ENCODE measurements around the gene TMC6. TPM values are rescaled to one million over a fixed set of nuclear protein-coding genes. Genes with fewer than 3 reads are reported as not detected.

Gene TMC6
- total and polyA plus RNA-seq, 2 of the 13 experiments (the other 11 are each of a cell fraction or from before 2014, with no cell fraction given), result 48.4 to 99.1 TPM

DNA sequence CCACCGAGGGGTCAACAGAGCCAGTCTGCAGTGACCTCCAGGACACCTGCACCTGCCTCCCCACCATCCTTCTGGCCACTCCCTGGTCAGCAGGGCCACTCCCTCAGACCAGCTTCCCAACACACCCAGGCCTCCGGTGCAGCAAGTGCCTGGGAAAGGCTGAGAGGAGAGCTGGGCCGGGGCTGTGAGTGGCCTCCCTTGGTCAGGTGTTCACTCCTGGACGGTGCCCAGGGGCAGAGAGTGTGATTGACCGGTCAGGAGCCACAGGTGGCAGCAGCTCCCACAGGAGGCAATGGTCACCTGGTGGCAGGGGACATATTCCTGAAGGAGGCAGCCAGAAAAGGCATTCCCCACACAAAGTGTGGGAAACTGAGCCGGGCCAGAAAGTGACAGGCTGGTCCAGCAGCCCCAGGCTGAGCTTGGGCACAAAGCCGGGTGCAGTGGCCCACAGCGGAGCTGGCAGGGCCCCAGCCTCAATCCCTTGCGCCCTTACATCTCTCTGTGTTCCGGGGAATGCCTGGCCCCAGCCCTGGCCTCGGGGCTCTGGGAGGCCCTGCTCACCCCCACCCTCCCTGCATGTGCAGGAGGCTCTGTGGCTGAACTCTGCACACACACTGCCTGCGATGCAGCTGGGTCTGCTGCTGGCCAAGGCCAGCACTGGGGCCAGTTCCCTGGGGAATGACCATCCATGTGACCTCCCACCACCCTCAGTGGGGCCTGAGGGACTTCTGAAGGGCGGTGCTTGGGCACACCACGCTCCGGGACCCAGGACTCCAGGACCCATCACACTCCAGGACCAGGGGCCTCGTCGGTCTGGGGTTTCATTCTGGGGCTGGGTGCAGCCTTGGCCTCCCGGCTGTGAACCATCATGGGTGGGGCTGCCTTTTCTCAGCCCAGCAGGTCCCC is 16.4 kb upstream of the TMC6 start (continued):
- TF ChIP-seq, protein P1, sequence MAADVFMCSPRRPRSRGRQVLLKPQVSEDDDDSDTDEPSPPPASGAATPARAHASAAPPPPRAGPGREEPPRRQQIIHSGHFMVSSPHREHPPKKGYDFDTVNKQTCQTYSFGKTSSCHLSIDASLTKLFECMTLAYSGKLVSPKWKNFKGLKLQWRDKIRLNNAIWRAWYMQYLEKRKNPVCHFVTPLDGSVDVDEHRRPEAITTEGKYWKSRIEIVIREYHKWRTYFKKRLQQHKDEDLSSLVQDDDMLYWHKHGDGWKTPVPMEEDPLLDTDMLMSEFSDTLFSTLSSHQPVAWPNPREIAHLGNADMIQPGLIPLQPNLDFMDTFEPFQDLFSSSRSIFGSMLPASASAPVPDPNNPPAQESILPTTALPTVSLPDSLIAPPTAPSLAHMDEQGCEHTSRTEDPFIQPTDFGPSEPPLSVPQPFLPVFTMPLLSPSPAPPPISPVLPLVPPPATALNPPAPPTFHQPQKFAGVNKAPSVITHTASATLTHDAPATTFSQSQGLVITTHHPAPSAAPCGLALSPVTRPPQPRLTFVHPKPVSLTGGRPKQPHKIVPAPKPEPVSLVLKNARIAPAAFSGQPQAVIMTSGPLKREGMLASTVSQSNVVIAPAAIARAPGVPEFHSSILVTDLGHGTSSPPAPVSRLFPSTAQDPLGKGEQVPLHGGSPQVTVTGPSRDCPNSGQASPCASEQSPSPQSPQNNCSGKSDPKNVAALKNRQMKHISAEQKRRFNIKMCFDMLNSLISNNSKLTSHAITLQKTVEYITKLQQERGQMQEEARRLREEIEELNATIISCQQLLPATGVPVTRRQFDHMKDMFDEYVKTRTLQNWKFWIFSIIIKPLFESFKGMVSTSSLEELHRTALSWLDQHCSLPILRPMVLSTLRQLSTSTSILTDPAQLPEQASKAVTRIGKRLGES (CRISPR knock-in tag; IDR thresholded peaks at IDR 0.05; ENCODE audit: borderline replicate concordance), result no peak
- TF ChIP-seq STAT5B (CRISPR knock-in tag; IDR thresholded peaks at IDR 0.05), result peak; percentile 72; the same call in 1 of the 2 replicates
- TF ChIP-seq ZFP37 (CRISPR knock-in tag; IDR thresholded peaks at IDR 0.05; ENCODE audit: borderline replicate concordance), result peak; percentile 94; the same call in 1 of the 2 replicates
- no peak for TF ChIP-seq ZNF282 (IDR thresholded peaks at IDR 0.05; ENCODE audit: partially characterized antibody)
- TF ChIP-seq TBL1XR1 (IDR thresholded peaks at IDR 0.05; ENCODE audit: borderline replicate concordance, low read length, partially characterized antibody), result no peak
- no peak for TF ChIP-seq FOXM1 (CRISPR knock-in tag; IDR thresholded peaks at IDR 0.05)

DNA sequence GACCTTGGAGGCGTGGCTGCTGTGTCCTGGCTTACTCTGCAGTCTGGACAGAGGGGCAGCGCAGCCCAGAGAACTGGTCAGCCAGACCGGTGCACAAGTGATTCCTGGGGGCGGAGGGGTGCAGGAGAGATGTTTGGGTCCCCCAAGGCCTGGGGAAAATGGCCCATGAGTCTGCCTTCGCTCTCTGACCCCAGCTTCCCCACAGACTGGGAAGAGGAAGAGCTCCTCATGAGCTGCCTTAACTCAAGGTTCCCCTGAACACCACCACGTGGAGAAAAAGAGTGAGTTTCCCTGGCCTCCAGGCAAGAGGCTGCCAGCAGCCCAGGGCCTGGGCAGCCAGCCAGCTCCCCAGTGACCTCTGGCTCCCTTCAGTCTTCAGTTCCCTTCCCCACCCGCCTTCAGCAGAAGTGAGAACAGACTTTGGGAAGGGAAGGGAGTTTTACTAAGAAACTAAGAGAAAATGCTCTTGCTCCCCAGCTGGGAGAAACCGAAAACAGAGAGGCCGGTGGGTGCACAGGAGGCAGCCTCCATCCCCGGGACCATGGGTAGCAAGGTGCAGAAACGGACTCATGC is 15.7 kb upstream of the TMC6 start:
- Histone ChIP-seq H3K4me3 (replicated peaks in 1 of 3; ENCODE audit: insufficient read depth in 1 of 3, low read depth in 2 of 3, low read length in 3 of 3) (peak overlapping the region in 1 of 3 experiments; percentile 65; a peak in 1 of 6 replicates), H3K9me3 (ENCODE audit: low read length) (no peaks in the 10 kb centered on the region), H3K4me2 (ENCODE audit: low read depth, low read length) (peak overlapping the region; percentile 78), H3K9ac (ENCODE audit: insufficient read depth, low read depth, low read length) (0 out of 2 replicates have a peak overlapping the region, but pooled peaks have one; percentile 10), H3K4me1 (ENCODE audit: insufficient read depth, low read length) (peaks cover 90% of the 10 kb centered on the region), H3K27me3 (ENCODE audit: control insufficient read depth in 1 of 2, insufficient read depth in 2 of 2, low read length in 2 of 2) (peaks cover 9 to 26% of the 10 kb centered on the region in 2 experiments; a peak in 4 of 5 replicates), H2AFZ (ENCODE audit: low read length) (no peak overlapping the region), H4K20me1 (ENCODE audit: insufficient read depth, low read length) (no peaks in the 10 kb centered on the region), H3K79me2 (ENCODE audit: insufficient read depth, low read length) (no peaks in the 10 kb centered on the region), H3K36me3 (replicated peaks in 1 of 2; ENCODE audit: control insufficient read depth in 1 of 2, insufficient read depth in 2 of 2, low read length in 2 of 2) (no peaks in the 10 kb centered on the region), H3K27ac (ENCODE audit: extremely low read length, insufficient read depth, low read length) (no peak overlapping the region)
- WGBS (ENCODE audit: low lambda C conversion rate), result 18% methylated on average over 9 of the region's 11 CpGs
- no TSS peak for BruUV-seq (replicated peaks)
- peak; percentile 54 for FAIRE-seq
- in situ Hi-C loops (cut with HindIII; ENCODE audit: extremely low pct_ligation_motif_present, low pct_unique_long_range_greater_than_20kb) (no loop called here), intact Hi-C loops (cut with micrococcal nuclease; ENCODE audit: unreplicated experiment) (loop anchor here (5.0 kb wide), 2 partner anchors 698 to 783 kb away; partner anchors contain the start of genes TIMP2 and USP36)
- DNase-seq (ENCODE audit: low spot score), result no peak
- ChIA-PET CTCF (ENCODE audit: low intra/inter-chr PET ratio, low total read pairs) (no interaction called here), POLR2A (interaction anchor here (0.6 to 2.2 kb wide), 6 partner anchors 9 to 234 kb away, joined by 4 to 11 read pairs (median 6); partner anchors contain the start of genes AFMID, SYNGR2 and TK1)
- peak; percentile 5; the same call in 1 of the 3 replicates for ATAC-seq
- TF ChIP-seq, protein P2, sequence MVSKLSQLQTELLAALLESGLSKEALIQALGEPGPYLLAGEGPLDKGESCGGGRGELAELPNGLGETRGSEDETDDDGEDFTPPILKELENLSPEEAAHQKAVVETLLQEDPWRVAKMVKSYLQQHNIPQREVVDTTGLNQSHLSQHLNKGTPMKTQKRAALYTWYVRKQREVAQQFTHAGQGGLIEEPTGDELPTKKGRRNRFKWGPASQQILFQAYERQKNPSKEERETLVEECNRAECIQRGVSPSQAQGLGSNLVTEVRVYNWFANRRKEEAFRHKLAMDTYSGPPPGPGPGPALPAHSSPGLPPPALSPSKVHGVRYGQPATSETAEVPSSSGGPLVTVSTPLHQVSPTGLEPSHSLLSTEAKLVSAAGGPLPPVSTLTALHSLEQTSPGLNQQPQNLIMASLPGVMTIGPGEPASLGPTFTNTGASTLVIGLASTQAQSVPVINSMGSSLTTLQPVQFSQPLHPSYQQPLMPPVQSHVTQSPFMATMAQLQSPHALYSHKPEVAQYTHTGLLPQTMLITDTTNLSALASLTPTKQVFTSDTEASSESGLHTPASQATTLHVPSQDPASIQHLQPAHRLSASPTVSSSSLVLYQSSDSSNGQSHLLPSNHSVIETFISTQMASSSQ (IDR thresholded peaks at IDR 0.05; ENCODE audit: low read depth), result no peak
- TF ChIP-seq, protein P2 (CRISPR knock-in tag; IDR thresholded peaks at IDR 0.05; ENCODE audit: borderline replicate concordance), result no peak
- TF ChIP-seq HIVEP1 (CRISPR knock-in tag; IDR thresholded peaks at IDR 0.05) (no peak), ZNF547 (CRISPR knock-in tag; IDR thresholded peaks at IDR 0.05) (0 out of 2 replicates have a peak, but pooled peaks have one; percentile 11), ZNF616 (CRISPR knock-in tag; IDR thresholded peaks at IDR 0.05; ENCODE audit: low read depth) (no peak), ESRRA (CRISPR knock-in tag; IDR thresholded peaks at IDR 0.05; ENCODE audit: low read depth) (no peak), FOXC1 (CRISPR knock-in tag; IDR thresholded peaks at IDR 0.05; ENCODE audit: borderline replicate concordance) (no peak), ZNF773 (CRISPR knock-in tag; IDR thresholded peaks at IDR 0.05; ENCODE audit: borderline replicate concordance) (no peak)

Measured in HepG2 (cell line).